Activated B cell treated with CpG ODN at 0.5 μM for 24 hours (primary cell): ENCODE data around the gene SNRPA. TPM values are rescaled to one million over a fixed set of nuclear protein-coding genes. Genes with fewer than 3 reads are reported as not detected.

Source experiments
- ATAC-seq: fragments of 200-7000 bp; cut with Tn5 transposase; one replicate; pipeline ENCODE4 v1.10.0; 2021; ENCODE audit warnings: low read depth, mild to moderate bottlenecking, moderate library complexity
- CTCF ChIA-PET: fragments of 350-600 bp; sonication (Branson Sonifier 250); formaldehyde crosslinking; loops from one replicate; lab custom pipeline; 2021; ENCODE audit warnings: antibody characterized with exemption; lab: Charles Lee
- POLR2A ChIA-PET: fragments of 350-600 bp; sonication (Branson Sonifier 250); formaldehyde crosslinking; loops from one replicate; lab custom pipeline; 2021; ENCODE audit warnings: antibody characterized with exemption; lab: Charles Lee
- DNase-seq: peaks from one replicate; pipeline ENCODE4 v3.0.0; 2022
- H3K27ac Mint-ChIP-seq: one replicate; pipeline ENCODE4 v1.8.0; 2020; ENCODE audit warnings: mixed read lengths
- H3K27me3 Mint-ChIP-seq: one replicate; pipeline ENCODE4 v1.8.0; 2021; ENCODE audit warnings: mixed read lengths
- H3K36me3 Mint-ChIP-seq: one replicate; pipeline ENCODE4 v1.8.0; 2021; ENCODE audit warnings: low read depth, mixed read lengths
- H3K4me1 Mint-ChIP-seq: one replicate; pipeline ENCODE4 v1.8.0; 2021; ENCODE audit warnings: mixed read lengths
- H3K4me3 Mint-ChIP-seq: one replicate; pipeline ENCODE4 v1.8.0; 2020; ENCODE audit warnings: mild to moderate bottlenecking, mixed read lengths
- H3K9me3 Mint-ChIP-seq: one replicate; pipeline ENCODE4 v1.8.0; 2020; ENCODE audit warnings: mixed read lengths
- CTCF ChIP-seq: fragments of 200-600 bp; IDR thresholded peaks from one replicate; pipeline ENCODE4 v1.8.0; 2022; ENCODE audit warnings: antibody characterized with exemption, mild to moderate bottlenecking
- intact Hi-C: fragments of 100-400 bp; cut with micrococcal nuclease; formaldehyde crosslinking; loops from one replicate; pipeline ENCODE4 v1.15.1; 2024
- total RNA-seq: library from RNA; stranded (reverse); gene quantifications from 2 replicates; pipeline ENCODE4 v1.2.3, GENCODE V29; 2022

SNRPA gene
- total RNA-seq, 1 donor from 2014 or later: 138 TPM

- POLR2A ChIA-PET: interaction anchor here (0.6 to 12.3 kb wide), 12 partner anchors 11 to 1348 kb away, joined by 3 to 351 read pairs (median 4); partner anchors contain the start of genes COQ8B, EGLN2, ITPKC and MIA
- ATAC-seq (no peak), DNase-seq (no peak)
- CTCF ChIA-PET: interaction anchor here (4.4 kb wide), 1 partner anchor 25 kb away, joined by 25 read pairs; the partner anchor contains the start of gene RAB4B
- peaks cover 47% of the 10 kb centered on the region for H3K36me3 Mint-ChIP-seq
- H3K4me3 Mint-ChIP-seq: peak overlapping the region; percentile 97
- no peaks in the 10 kb centered on the region for H3K9me3 Mint-ChIP-seq
- no peak for TF ChIP-seq CTCF
- intact Hi-C loops: no loop called here
- H3K27ac Mint-ChIP-seq: peak overlapping the region; percentile 96
- peaks cover 69% of the 10 kb centered on the region for H3K4me1 Mint-ChIP-seq
- no peaks in the 10 kb centered on the region for H3K27me3 Mint-ChIP-seq
Observed at GRCh38 chr19:40752257-40752781, 1.3 kb downstream of the SNRPA start.

GRCh38 chr19:40754611-40755247 is 3.7 kb downstream of the SNRPA start:
- POLR2A ChIA-PET: interaction anchor here (0.6 to 12.3 kb wide), 9 partner anchors 13 to 552 kb away, joined by 3 to 351 read pairs (median 3); partner anchors contain the start of genes COQ8B, EGLN2, ITPKC and MIA
- H3K27ac Mint-ChIP-seq: peak overlapping the region; percentile 82
- DNase-seq (no peak), ATAC-seq (no peak)
- intact Hi-C loops: no loop called here
- peaks cover 64% of the 10 kb centered on the region for H3K36me3 Mint-ChIP-seq
- peaks cover 60% of the 10 kb centered on the region for H3K4me1 Mint-ChIP-seq
- H3K9me3 Mint-ChIP-seq: no peaks in the 10 kb centered on the region
- no peak for TF ChIP-seq CTCF
- CTCF ChIA-PET: interaction anchor here (0.7 kb wide), 1 partner anchor 64 kb away, joined by 3 read pairs; no protein-coding TSS in a partner anchor
- peak overlapping the region; percentile 76 for H3K4me3 Mint-ChIP-seq
- H3K27me3 Mint-ChIP-seq: no peaks in the 10 kb centered on the region

- POLR2A ChIA-PET: interaction anchor here (0.6 to 12.3 kb wide), 9 partner anchors 13 to 551 kb away, joined by 3 to 351 read pairs (median 3); partner anchors contain the start of genes EGLN2, MIA and RAB4B
- H3K4me1 Mint-ChIP-seq: peaks cover 55% of the 10 kb centered on the region
- H3K36me3 Mint-ChIP-seq: peaks cover 68% of the 10 kb centered on the region
- DNase-seq (no peak), ATAC-seq (no peak)
- H3K4me3 Mint-ChIP-seq: peak overlapping the region; percentile 24
- no peaks in the 10 kb centered on the region for H3K9me3 Mint-ChIP-seq
- CTCF ChIA-PET: interaction anchor here (0.7 kb wide), 1 partner anchor 64 kb away, joined by 3 read pairs; no protein-coding TSS in a partner anchor
- intact Hi-C loops: no loop called here
- H3K27ac Mint-ChIP-seq: peak overlapping the region; percentile 59
- TF ChIP-seq CTCF: no peak
- no peaks in the 10 kb centered on the region for H3K27me3 Mint-ChIP-seq
Observed at GRCh38 chr19:40755248-40755624, 4.2 kb downstream of the SNRPA start.

- no peak for DNase-seq
- TF ChIP-seq CTCF: no peak
- CTCF ChIA-PET: no interaction called here
Observed at GRCh38 chr19:40755791-40756190, 4.8 kb downstream of the SNRPA start.

More at GRCh38 chr19:40755791-40756190, 4.8 kb downstream of the SNRPA start:
- ATAC-seq: no peak
- no peaks in the 10 kb centered on the region for H3K9me3 Mint-ChIP-seq
- H3K36me3 Mint-ChIP-seq: peaks cover 73% of the 10 kb centered on the region
- H3K27me3 Mint-ChIP-seq: no peaks in the 10 kb centered on the region
- H3K4me1 Mint-ChIP-seq: peaks cover 53% of the 10 kb centered on the region
- POLR2A ChIA-PET: interaction anchor here (0.6 to 12.3 kb wide), 6 partner anchors 15 to 1266 kb away, joined by 3 to 351 read pairs (median 3); partner anchors contain the start of genes MIA and RAB4B
- intact Hi-C loops: no loop called here
- H3K4me3 Mint-ChIP-seq: peak overlapping the region; percentile 24
- peak overlapping the region; percentile 59 for H3K27ac Mint-ChIP-seq
